Fibroblast of lung (primary cell): ENCODE data around the gene VRK1.

ENCODE experiments used
- CTCF ChIP-seq, 2 donors: IDR thresholded peaks in 1 of 2; conservative IDR thresholded peaks in 1 of 2; 1 replicate in 1 of 2; 2 replicates in 1 of 2; pipeline ENCODE4 v1.5.1; 2011 to 2012; ENCODE audit warnings: low read length in 2 of 2, control low read depth in 1 of 2, inconsistent platforms in 1 of 2, low read depth in 1 of 2, mild to moderate bottlenecking in 1 of 2
- EZH2 ChIP-seq: IDR thresholded peaks from 2 replicates; pipeline ENCODE4 v1.5.1; 2012; ENCODE audit warnings: low read length, control low read depth, mild to moderate bottlenecking; ENCODE audit errors: missing control alignments

DNA sequence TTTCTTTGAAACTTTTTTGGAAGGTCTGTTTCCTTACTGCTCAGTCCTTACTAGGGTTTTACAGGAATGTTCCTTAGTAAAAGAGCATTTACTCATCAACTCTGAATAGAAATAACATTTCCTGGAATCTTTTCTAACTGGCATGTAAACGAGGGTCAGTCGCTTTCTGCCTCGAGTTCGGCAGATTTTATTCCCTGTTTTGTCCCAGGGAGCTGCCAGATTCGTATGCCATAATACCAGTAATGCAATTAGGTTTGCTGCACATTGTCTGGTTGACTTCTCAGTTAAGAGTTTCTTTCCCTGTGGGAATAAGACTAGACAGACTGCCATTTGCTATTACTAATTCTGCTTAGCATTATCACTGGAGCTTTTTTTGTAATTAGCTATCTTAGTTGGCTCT is 91.9 kb downstream of the VRK1 start:
- TF ChIP-seq EZH2 (no peak), CTCF (conservative IDR thresholded peaks at IDR 0.05 in 1 of 2, IDR thresholded peaks at IDR 0.05 in 1 of 2; ENCODE audit: low read depth in 1 of 2, low read length in 2 of 2) (no peak)
